ENCODE measurements around the gene TXNIP.

Gene TXNIP

GRCh38 chr1:145985502-145986439 lies 10.6 kb downstream of the TXNIP start:
- peak; percentile 25 for DNase-seq

GRCh38 chr1:145985129-145985501 lies 11.3 kb downstream of the TXNIP start:
- no peak for DNase-seq

GRCh38 chr1:145983960-145984830 lies 12.2 kb downstream of the TXNIP start:
- DNase-seq: no peak

GRCh38 chr1:145983206-145983675 lies 13.1 kb downstream of the TXNIP start:
- DNase-seq: no peak

GRCh38 chr1:145982010-145982723 lies 14.2 kb downstream of the TXNIP start:
- no peak for DNase-seq

GRCh38 chr1:145980457-145980994 lies 15.9 kb downstream of the TXNIP start:
- no peak for DNase-seq

- DNase-seq: no peak
Observed at GRCh38 chr1:145979746-145980456, 16.5 kb downstream of the TXNIP start.

- DNase-seq: peak; percentile 95
Observed at GRCh38 chr1:145978854-145979745, 17.3 kb downstream of the TXNIP start.

GRCh38 chr1:145978471-145978853 lies 17.9 kb downstream of the TXNIP start:
- no peak for DNase-seq

- DNase-seq: peak; percentile 72
Observed at GRCh38 chr1:145977486-145978470, 18.6 kb downstream of the TXNIP start.

GRCh38 chr1:145977016-145977415 lies 19.4 kb downstream of the TXNIP start:
- DNase-seq: no peak

GRCh38 chr1:145975216-145975615 lies 21.2 kb downstream of the TXNIP start:
- no peak for DNase-seq

- no peak for DNase-seq
Observed at GRCh38 chr1:145974721-145975120, 21.7 kb downstream of the TXNIP start.

GRCh38 chr1:145972580-145972979 lies 23.8 kb downstream of the TXNIP start:
- DNase-seq: no peak

- DNase-seq: no peak
Observed at GRCh38 chr1:145967288-145967687, 29.1 kb downstream of the TXNIP start.

GRCh38 chr1:145965119-145965744 lies 31.1 kb downstream of the TXNIP start:
- DNase-seq: no peak

GRCh38 chr1:145964328-145965118 lies 31.9 kb downstream of the TXNIP start, which contains the start of the genes ANKRD34A and POLR3GL:
Gene ANKRD34A (minus strand): TSS chr1:145964575. CDS start chr1:145961759, 2,816 bp downstream.
Gene POLR3GL (plus strand): TSS chr1:145964690. CDS start chr1:145974866, 10,176 bp downstream.
- peak; percentile 94 for DNase-seq
